Measurements from ENCODE around the gene RPRD1B. TPM values are rescaled to one million over a fixed set of nuclear protein-coding genes. Genes with fewer than 3 reads are reported as not detected.

RPRD1B gene
- total and polyA plus RNA-seq, 5 donors, result 18.5 to 88.5 (median 67.7) TPM

GRCh38 chr20:38113401-38114325, 80.1 kb downstream of the RPRD1B start:
- intact Hi-C loops (cut with DNase I), result no loop called here
- peaks cover 29% of the 10 kb centered on the region for H3K4me1 ChIP-seq (ENCODE audit: control insufficient read depth, insufficient read depth, low read length)

DNA sequence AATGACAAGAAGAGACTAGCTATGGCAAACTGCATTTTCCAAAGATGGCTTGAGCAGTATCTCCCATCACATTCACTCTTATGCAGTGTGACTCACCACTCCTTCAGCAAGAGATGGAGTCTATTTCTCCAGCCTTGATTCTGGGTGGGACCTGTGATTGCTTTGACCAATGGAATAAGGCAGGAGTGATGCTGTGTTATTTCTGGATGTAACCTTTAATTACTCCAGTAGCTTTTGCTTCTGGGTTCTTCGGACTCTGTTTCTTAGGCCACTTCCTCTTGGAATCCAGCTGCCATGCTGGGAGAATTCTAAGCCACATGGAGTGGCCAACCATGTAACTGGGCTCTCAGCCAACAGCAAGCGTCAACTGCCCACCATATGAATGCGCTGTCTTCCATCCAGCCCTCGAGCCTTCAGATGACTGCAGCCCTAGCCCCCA, 80.8 kb downstream of the RPRD1B start:
- no peaks in the 10 kb centered on the region for H3K9me3 ChIP-seq (ENCODE audit: control insufficient read depth, low read length)
- no peaks in the 10 kb centered on the region for H3K27me3 ChIP-seq (ENCODE audit: control insufficient read depth, insufficient read depth)
- no peak overlapping the region for H3K27ac ChIP-seq (ENCODE audit: low read length)
- ATAC-seq (peak in 1 of 2 donors; percentile 54), DNase-seq (peak in 1 of 3 donors; percentile 38)
- intact Hi-C loops (cut with DNase I), result no loop called here
- WGBS, result 84% methylated on average over 4 of the region's 4 CpGs
- H3K4me3 ChIP-seq (ENCODE audit: low read length), result no peak overlapping the region
- H3K4me1 ChIP-seq (ENCODE audit: control insufficient read depth, insufficient read depth, low read length), result peaks cover 22% of the 10 kb centered on the region

More at GRCh38 chr20:38113401-38114325, 80.1 kb downstream of the RPRD1B start:
- H3K4me3 ChIP-seq (ENCODE audit: low read length), result no peak overlapping the region
- no peaks in the 10 kb centered on the region for H3K9me3 ChIP-seq (ENCODE audit: control insufficient read depth, low read length)
- no peaks in the 10 kb centered on the region for H3K27me3 ChIP-seq (ENCODE audit: control insufficient read depth, insufficient read depth)
- DNase-seq (peak in 2 of 3 donors; percentile 63 to 65), ATAC-seq (no peak)
- peak overlapping the region; percentile 41 for H3K27ac ChIP-seq (ENCODE audit: low read length)
- 55% methylated on average over 10 of the region's 10 CpGs for WGBS

GRCh38 chr20:38115205-38115604, 81.7 kb downstream of the RPRD1B start:
- H3K9me3 ChIP-seq (ENCODE audit: control insufficient read depth, low read length), result no peaks in the 10 kb centered on the region
- no peak overlapping the region for H3K27ac ChIP-seq (ENCODE audit: low read length)
- no peaks in the 10 kb centered on the region for H3K27me3 ChIP-seq (ENCODE audit: control insufficient read depth, insufficient read depth)
- H3K4me3 ChIP-seq (ENCODE audit: low read length), result no peak overlapping the region
- intact Hi-C loops (cut with DNase I), result no loop called here
- ATAC-seq (no peak), DNase-seq (peak in 1 of 3 donors; percentile 33)
- 94% methylated on average over 1 of the region's 1 CpG for WGBS
- peaks cover 16% of the 10 kb centered on the region for H3K4me1 ChIP-seq (ENCODE audit: control insufficient read depth, insufficient read depth, low read length)

GRCh38 chr20:38115896-38116295, 82.3 kb downstream of the RPRD1B start:
- no peaks in the 10 kb centered on the region for H3K27me3 ChIP-seq (ENCODE audit: control insufficient read depth, insufficient read depth)
- no peaks in the 10 kb centered on the region for H3K9me3 ChIP-seq (ENCODE audit: control insufficient read depth, low read length)
- intact Hi-C loops (cut with DNase I), result no loop called here
- DNase-seq, result no peak
- no peak for ATAC-seq
- no peak overlapping the region for H3K4me3 ChIP-seq (ENCODE audit: low read length)
- peaks cover 10% of the 10 kb centered on the region for H3K4me1 ChIP-seq (ENCODE audit: control insufficient read depth, insufficient read depth, low read length)
- no peak overlapping the region for H3K27ac ChIP-seq (ENCODE audit: low read length)
- 65% methylated on average over 2 of the region's 2 CpGs for WGBS

DNA sequence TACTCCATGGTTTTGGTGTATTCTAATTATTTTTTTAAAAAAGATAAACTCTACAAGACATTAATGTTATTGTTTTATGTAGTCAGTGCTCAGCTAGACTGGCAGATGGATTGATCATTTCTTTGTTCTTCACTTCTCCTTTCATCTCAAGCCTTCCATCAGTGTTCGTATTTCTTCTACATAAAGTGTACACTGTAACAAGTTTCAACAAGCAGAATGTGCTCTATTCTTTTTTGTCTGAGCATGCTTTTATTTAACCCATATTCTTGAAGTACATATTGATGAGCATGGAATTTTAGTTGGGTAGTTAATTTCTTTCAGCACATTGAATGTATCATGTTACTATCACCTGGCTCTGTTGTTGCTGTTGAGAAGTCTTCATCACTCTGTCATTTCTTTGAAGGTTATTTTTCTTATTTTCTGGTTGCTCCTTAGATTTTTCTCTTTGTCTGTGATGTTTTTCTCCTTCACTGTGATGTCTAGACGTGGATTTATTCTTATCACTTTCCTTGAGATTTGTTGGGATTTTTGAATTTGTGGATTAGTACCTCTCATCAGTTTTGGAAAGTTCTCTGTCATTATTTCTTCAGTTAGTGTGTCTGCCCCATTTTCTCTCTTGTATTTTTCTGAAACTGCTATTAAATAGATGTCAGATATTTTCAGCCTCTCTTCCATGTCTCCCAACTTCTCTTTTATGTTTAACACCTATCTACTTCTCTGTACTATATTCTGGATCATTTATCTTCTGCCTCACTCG, 83.0 kb downstream of the RPRD1B start:
- 62% methylated on average over 3 of the region's 3 CpGs for WGBS
- ATAC-seq (no peak), DNase-seq (no peak)
- intact Hi-C loops (cut with DNase I), result no loop called here
- H3K27me3 ChIP-seq (ENCODE audit: control insufficient read depth, insufficient read depth), result no peaks in the 10 kb centered on the region
- H3K4me3 ChIP-seq (ENCODE audit: low read length), result no peak overlapping the region
- no peak overlapping the region for H3K27ac ChIP-seq (ENCODE audit: low read length)
- H3K4me1 ChIP-seq (ENCODE audit: control insufficient read depth, insufficient read depth, low read length), result peaks cover 9% of the 10 kb centered on the region
- no peaks in the 10 kb centered on the region for H3K9me3 ChIP-seq (ENCODE audit: control insufficient read depth, low read length)

DNA sequence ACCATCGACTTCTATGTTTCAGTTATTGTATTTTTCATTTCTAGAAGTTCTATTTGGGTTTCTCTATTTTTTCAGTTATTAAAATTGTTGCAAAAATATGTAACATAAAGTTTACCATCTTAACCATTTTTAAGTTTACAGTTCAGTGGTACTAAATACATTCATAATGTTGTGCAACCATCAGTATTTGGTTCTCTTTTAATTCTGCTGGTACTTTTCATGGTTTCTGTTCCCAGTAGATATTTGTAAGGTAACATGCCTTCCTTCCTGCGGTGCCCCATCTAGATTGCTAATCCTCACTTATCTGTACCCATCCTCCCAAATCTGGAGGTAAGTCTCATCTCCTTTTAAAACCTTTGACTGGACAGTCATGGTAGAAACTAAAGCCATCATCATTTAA, 83.7 kb downstream of the RPRD1B start:
- no peak overlapping the region for H3K4me3 ChIP-seq (ENCODE audit: low read length)
- H3K27me3 ChIP-seq (ENCODE audit: control insufficient read depth, insufficient read depth), result no peaks in the 10 kb centered on the region
- no peak for ATAC-seq
- intact Hi-C loops (cut with DNase I), result no loop called here
- H3K4me1 ChIP-seq (ENCODE audit: control insufficient read depth, insufficient read depth, low read length), result peaks cover 9% of the 10 kb centered on the region
- H3K9me3 ChIP-seq (ENCODE audit: control insufficient read depth, low read length), result no peaks in the 10 kb centered on the region
- WGBS, result 94% methylated on average over 2 of the region's 2 CpGs
- DNase-seq, result no peak
- H3K27ac ChIP-seq (ENCODE audit: low read length), result no peak overlapping the region

DNA sequence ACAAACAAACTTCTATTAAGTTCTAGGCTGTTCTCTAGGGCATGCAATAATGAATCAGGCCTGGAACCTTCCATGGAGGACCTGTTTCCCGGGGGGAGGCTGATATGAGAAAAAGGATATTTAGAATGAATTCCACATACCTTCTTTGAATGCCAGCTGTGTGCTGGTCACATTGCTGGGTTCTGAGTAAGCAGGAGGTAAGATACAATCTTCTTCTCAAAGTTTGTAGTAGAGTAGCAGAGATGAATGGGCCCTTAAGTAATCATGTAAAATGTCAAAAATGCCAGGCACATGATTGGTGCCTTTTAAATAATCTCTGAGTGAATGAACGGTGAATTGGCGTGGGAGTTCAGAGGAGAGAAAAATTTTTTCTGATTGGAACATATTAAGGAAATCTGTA, 84.1 kb downstream of the RPRD1B start:
- no peaks in the 10 kb centered on the region for H3K27me3 ChIP-seq (ENCODE audit: control insufficient read depth, insufficient read depth)
- peaks cover 9% of the 10 kb centered on the region for H3K4me1 ChIP-seq (ENCODE audit: control insufficient read depth, insufficient read depth, low read length)
- DNase-seq, result no peak
- no peak overlapping the region for H3K27ac ChIP-seq (ENCODE audit: low read length)
- intact Hi-C loops (cut with DNase I), result no loop called here
- ATAC-seq, result no peak
- no peaks in the 10 kb centered on the region for H3K9me3 ChIP-seq (ENCODE audit: control insufficient read depth, low read length)
- H3K4me3 ChIP-seq (ENCODE audit: low read length), result no peak overlapping the region
- WGBS, result 64% methylated on average over 3 of the region's 3 CpGs

- no peaks in the 10 kb centered on the region for H3K9me3 ChIP-seq (ENCODE audit: control insufficient read depth, low read length)
- ATAC-seq (no peak), DNase-seq (peak in 1 of 3 donors; percentile 14)
- no peaks in the 10 kb centered on the region for H3K27me3 ChIP-seq (ENCODE audit: control insufficient read depth, insufficient read depth)
- WGBS, result 66% methylated on average over 6 of the region's 6 CpGs
- H3K27ac ChIP-seq (ENCODE audit: low read length), result no peak overlapping the region
- peaks cover 5% of the 10 kb centered on the region for H3K4me1 ChIP-seq (ENCODE audit: control insufficient read depth, insufficient read depth, low read length)
- no peak overlapping the region for H3K4me3 ChIP-seq (ENCODE audit: low read length)
- intact Hi-C loops (cut with DNase I), result no loop called here
Observed at GRCh38 chr20:38119446-38119845, 85.9 kb downstream of the RPRD1B start.

DNA sequence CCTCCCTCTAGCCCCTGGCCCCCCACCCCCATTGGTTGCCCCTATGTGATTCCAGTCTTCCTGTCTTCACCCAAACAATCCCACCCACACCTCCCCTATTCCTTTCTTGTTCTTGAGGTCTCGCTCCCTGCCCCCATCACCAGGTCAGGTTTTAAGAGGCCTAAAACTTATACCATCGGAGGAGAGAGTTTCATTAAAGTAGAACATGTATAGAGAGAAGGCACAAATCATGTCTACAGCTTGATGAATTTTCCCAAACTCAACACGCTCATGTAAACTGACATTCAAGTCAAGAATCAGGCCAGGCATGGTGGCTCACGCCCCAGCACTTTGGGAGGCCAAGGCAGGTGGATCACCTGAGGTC, 87.1 kb downstream of the RPRD1B start:
- DNase-seq, result no peak
- intact Hi-C loops (cut with DNase I), result loop anchor here in 1 of 4 donors (10.0 kb wide), 1 partner anchor 46 kb away; no protein-coding TSS in a partner anchor
- no peak for ATAC-seq
- no peak overlapping the region for H3K27ac ChIP-seq (ENCODE audit: low read length)
- WGBS, result 96% methylated on average over 4 of the region's 4 CpGs
- H3K27me3 ChIP-seq (ENCODE audit: control insufficient read depth, insufficient read depth), result no peaks in the 10 kb centered on the region
- H3K4me1 ChIP-seq (ENCODE audit: control insufficient read depth, insufficient read depth, low read length), result peaks cover 7% of the 10 kb centered on the region
- no peaks in the 10 kb centered on the region for H3K9me3 ChIP-seq (ENCODE audit: control insufficient read depth, low read length)
- no peak overlapping the region for H3K4me3 ChIP-seq (ENCODE audit: low read length)

DNA sequence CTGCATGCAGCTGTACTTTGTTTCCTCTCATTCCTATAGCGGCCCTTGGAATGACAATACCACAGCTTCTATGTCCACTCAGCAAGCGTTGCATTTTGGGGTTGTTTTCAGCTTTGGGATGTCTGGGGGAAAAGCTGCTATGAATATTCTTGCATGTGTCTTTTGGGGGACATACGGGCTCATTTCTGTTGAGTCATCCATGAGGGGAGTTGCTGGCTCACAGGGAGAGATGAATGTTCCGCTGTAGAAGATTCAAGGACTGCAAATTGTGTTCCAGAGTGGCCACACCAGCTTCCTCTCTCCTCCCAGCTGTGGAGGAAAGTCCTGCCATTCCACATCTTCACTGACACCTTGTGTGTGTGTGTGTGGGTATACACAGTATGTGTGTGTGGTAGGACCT, 88.2 kb downstream of the RPRD1B start:
- 91% methylated on average over 4 of the region's 4 CpGs for WGBS
- H3K4me1 ChIP-seq (ENCODE audit: control insufficient read depth, insufficient read depth, low read length), result peaks cover 9% of the 10 kb centered on the region
- ATAC-seq, result no peak
- no peak for DNase-seq
- H3K27me3 ChIP-seq (ENCODE audit: control insufficient read depth, insufficient read depth), result no peaks in the 10 kb centered on the region
- no peaks in the 10 kb centered on the region for H3K9me3 ChIP-seq (ENCODE audit: control insufficient read depth, low read length)
- H3K4me3 ChIP-seq (ENCODE audit: low read length), result no peak overlapping the region
- no peak overlapping the region for H3K27ac ChIP-seq (ENCODE audit: low read length)
- intact Hi-C loops (cut with DNase I), result loop anchor here in 1 of 4 donors (10.0 kb wide), 1 partner anchor 47 kb away; no protein-coding TSS in a partner anchor

Data from right cardiac atrium (tissue), 5 donors.